Lung (tissue), 12 donors: Measurements from ENCODE around the gene FRY. TPM values are rescaled to one million over a fixed set of nuclear protein-coding genes. Genes with fewer than 3 reads are reported as not detected.

Experiments used
- ATAC-seq: fragments of 200-7000 bp; cut with Tn5 transposase; one replicate; pipeline ENCODE4 v1.9.1; 2020; ENCODE audit warnings: moderate number of reproducible peaks; ENCODE audit not compliant: insufficient read depth, low FRiP score
- DNase-seq, 3 donors: peaks; one replicate each; pipeline ENCODE4 v3.0.0-alpha.2; 2013 to 2017
- H3K27ac ChIP-seq, 2 donors: one replicate each; pipeline ENCODE4 v1.5.1; 2013; ENCODE audit warnings: mild to moderate bottlenecking in 2 of 2, moderate library complexity in 2 of 2, control low read depth in 1 of 2, inconsistent platforms in 1 of 2, low read depth in 1 of 2, low read length in 1 of 2
- H3K27me3 ChIP-seq, 3 donors: one replicate each; pipeline ENCODE4 v1.5.1; 2013; ENCODE audit warnings: low read length in 2 of 3; ENCODE audit not compliant: control insufficient read depth in 3 of 3, insufficient read depth in 3 of 3
- H3K36me3 ChIP-seq, 4 donors: one replicate each; pipeline ENCODE4 v1.5.1; 2013; ENCODE audit warnings: low read length in 4 of 4, mild to moderate bottlenecking in 1 of 4, moderate library complexity in 1 of 4; ENCODE audit not compliant: control insufficient read depth in 4 of 4, insufficient read depth in 4 of 4
- H3K4me1 ChIP-seq, 5 donors: one replicate each; pipeline ENCODE4 v1.5.1; 2013; ENCODE audit warnings: low read length in 5 of 5, mild to moderate bottlenecking in 2 of 5, moderate library complexity in 1 of 5; ENCODE audit not compliant: control insufficient read depth in 5 of 5, insufficient read depth in 5 of 5
- H3K4me3 ChIP-seq: one replicate; pipeline ENCODE4 v1.5.1; 2013; ENCODE audit warnings: mild to moderate bottlenecking, control low read depth, moderate library complexity
- H3K9ac ChIP-seq, 2 donors: one replicate each; pipeline ENCODE4 v1.5.1; 2013; ENCODE audit warnings: low read length in 2 of 2, control low read depth in 1 of 2; ENCODE audit not compliant: insufficient read depth in 1 of 2
- H3K9me3 ChIP-seq, 4 donors: one replicate each; pipeline ENCODE4 v1.5.1; 2013; ENCODE audit warnings: low read length in 3 of 4, mild to moderate bottlenecking in 1 of 4, moderate library complexity in 1 of 4; ENCODE audit not compliant: control insufficient read depth in 4 of 4, insufficient read depth in 3 of 4
- CTCF ChIP-seq: IDR thresholded peaks from 2 replicates; pipeline ENCODE4 v1.5.1; 2012; ENCODE audit warnings: mild to moderate bottlenecking; ENCODE audit errors: control extremely low read depth, extremely low read depth
- WGBS, 2 donors: extraction: QIAGEN DNeasy Blood & Tissue Kit; methylation state at CpG; one replicate each; pipeline ENCODE4 v1.1.7; 2013; 5-methylcytosine and 5-hydroxymethylcytosine counted together
- polyA plus RNA-seq, 2 donors: library from polyadenylated mRNA; stranded (reverse); fragments of 200-250 nt; gene quantifications; one replicate each; pipeline ENCODE4 v1.2.1, GENCODE V29; 2013
- total RNA-seq, 2 donors: library from RNA; depleted of rRNA in 1 of 2; stranded (reverse); fragments of >200 nt in 1 of 2; gene quantifications; one replicate each; pipeline ENCODE4 v1.2.1, GENCODE V29; 2014 to 2021
- donor health status: control.
- donor health status: control.
- donor health status: Bipolar disorder and iron deficiency.
- donor health status: healthy.
- donor health status: DM: yes; HTN: yes; CAD: no.

Gene FRY
- total and polyA plus RNA-seq, 4 donors, result 7.4 to 79.6 (median 43.9) TPM

- H3K27ac ChIP-seq, result no peak overlapping the region
- H3K4me3 ChIP-seq, result no peak overlapping the region
- H3K36me3 ChIP-seq, result no peaks in the 10 kb centered on the region
- peaks cover 0 to 2% (median 0%) of the 10 kb centered on the region in 3 donors for H3K27me3 ChIP-seq
- ATAC-seq (no peak), DNase-seq (no peak)
- no peak overlapping the region for H3K9ac ChIP-seq
- no peak for TF ChIP-seq CTCF
- H3K9me3 ChIP-seq, result no peaks in the 10 kb centered on the region
- H3K4me1 ChIP-seq, result peaks cover 0 to 10% (median 4%) of the 10 kb centered on the region in 5 donors
- 90 to 94% methylated on average over 6 of the region's 6 CpGs for WGBS, 2 donors
Observed at GRCh38 chr13:32067149-32067961, 35.8 kb downstream of the FRY start.

GRCh38 chr13:32068255-32068654 is 36.7 kb downstream of the FRY start:
- Histone ChIP-seq H3K36me3 (no peaks in the 10 kb centered on the region), H3K9ac (no peak overlapping the region), H3K27me3 (peaks cover 0 to 2% (median 0%) of the 10 kb centered on the region in 3 donors), H3K9me3 (no peaks in the 10 kb centered on the region), H3K27ac (peak overlapping the region in 1 of 2 donors; percentile 10), H3K4me1 (peaks cover 0 to 7% (median 0%) of the 10 kb centered on the region in 5 donors), H3K4me3 (no peak overlapping the region)
- no peak for TF ChIP-seq CTCF
- DNase-seq, result no peak
- no peak for ATAC-seq
- 77 to 83% methylated on average over 5 of the region's 5 CpGs for WGBS, 2 donors

- H3K4me3 ChIP-seq, result no peak overlapping the region
- no peak for TF ChIP-seq CTCF
- H3K27ac ChIP-seq, result peak overlapping the region in 1 of 2 donors; percentile 33
- DNase-seq (no peak), ATAC-seq (no peak)
- peaks cover 0 to 2% (median 0%) of the 10 kb centered on the region in 4 donors for H3K36me3 ChIP-seq
- H3K4me1 ChIP-seq, result peaks cover 0 to 15% (median 0%) of the 10 kb centered on the region in 5 donors
- WGBS, 2 donors, result 93 to 97% methylated on average over 6 of the region's 6 CpGs
- no peaks in the 10 kb centered on the region for H3K27me3 ChIP-seq
- no peaks in the 10 kb centered on the region for H3K9me3 ChIP-seq
- no peak overlapping the region for H3K9ac ChIP-seq
Observed at GRCh38 chr13:32073180-32073864, 41.7 kb downstream of the FRY start.
